Dendritic cell treated with granulocyte-macrophage colony-stimulating factor and Interleukin-4, amounts not matched to agents 40 ng/mL and 50 ng/mL, for 4 days (primary cell): Measurements from ENCODE around the gene TYW1.
A peak's percentile ranks its signal among the peaks of the same experiment; 100 is the strongest.
"Not testable (repeated sequence)": the region's sequence is repeated elsewhere in the genome, so short reads cannot be mapped to it uniquely, and the experiment has no call there.

Experiments
- H3K27ac Mint-ChIP-seq: one replicate; pipeline ENCODE4 v1.8.0; 2022; ENCODE audit warnings: mild to moderate bottlenecking, mixed read lengths
- H3K27me3 Mint-ChIP-seq: one replicate; pipeline ENCODE4 v1.8.0; 2022; ENCODE audit warnings: mild to moderate bottlenecking, mixed read lengths
- H3K36me3 Mint-ChIP-seq: one replicate; pipeline ENCODE4 v1.8.0; 2022; ENCODE audit warnings: low read depth, mixed read lengths
- H3K4me1 Mint-ChIP-seq: one replicate; pipeline ENCODE4 v1.8.0; 2022; ENCODE audit warnings: low read depth, mixed read lengths
- H3K4me3 Mint-ChIP-seq: one replicate; pipeline ENCODE4 v1.8.0; 2022; ENCODE audit warnings: mild to moderate bottlenecking, moderate library complexity, mixed read lengths
- H3K9me3 Mint-ChIP-seq: one replicate; pipeline ENCODE4 v1.8.0; 2022; ENCODE audit warnings: mixed read lengths
- intact Hi-C: fragments of 100-400 bp; cut with micrococcal nuclease; formaldehyde crosslinking; loops from one replicate; pipeline ENCODE4 v1.15.0; 2022

TYW1 gene

GRCh38 chr7:66970310-66970709 is 26.3 kb upstream of the TYW1 start:
- Mint-ChIP-seq H3K4me3 (no peak overlapping the region), H3K27me3 (no peaks in the 10 kb centered on the region), H3K4me1 (no peaks in the 10 kb centered on the region), H3K9me3 (no peaks in the 10 kb centered on the region), H3K36me3 (no peaks in the 10 kb centered on the region), H3K27ac (no peak overlapping the region)
- intact Hi-C loops, result no loop called here

- Mint-ChIP-seq H3K27me3 (no peaks in the 10 kb centered on the region), H3K9me3 (peaks cover 14% of the 10 kb centered on the region), H3K4me3 (no peak overlapping the region), H3K36me3 (no peaks in the 10 kb centered on the region), H3K4me1 (no peaks in the 10 kb centered on the region), H3K27ac (no peak overlapping the region)
- intact Hi-C loops, result no loop called here
These were observed 21.5 kb upstream of the TYW1 start for GRCh38 chr7:66974986-66975590.

GRCh38 chr7:66978312-66978711 is 18.3 kb upstream of the TYW1 start:
- intact Hi-C loops, H3K27ac Mint-ChIP-seq, H3K4me3 Mint-ChIP-seq, H3K27me3 Mint-ChIP-seq, H3K4me1 Mint-ChIP-seq, H3K36me3 Mint-ChIP-seq: not testable (repeated sequence)
- H3K9me3 Mint-ChIP-seq, result peaks cover 23% of the 10 kb centered on the region

GRCh38 chr7:66979013-66979412 is 17.6 kb upstream of the TYW1 start:
- H3K27me3 Mint-ChIP-seq, H3K36me3 Mint-ChIP-seq: not testable (repeated sequence)

GRCh38 chr7:66980336-66980735 is 16.3 kb upstream of the TYW1 start:
- H3K4me3 Mint-ChIP-seq, H3K27me3 Mint-ChIP-seq, H3K36me3 Mint-ChIP-seq, H3K4me1 Mint-ChIP-seq, H3K27ac Mint-ChIP-seq: not testable (repeated sequence)
- intact Hi-C loops, result loop anchor here (10.0 kb wide), 1 partner anchor 56 kb away; the partner anchor contains the start of gene TMEM248
- peaks cover 23% of the 10 kb centered on the region for H3K9me3 Mint-ChIP-seq

More at GRCh38 chr7:66979013-66979412, 17.6 kb upstream of the TYW1 start:
- H3K27ac Mint-ChIP-seq, H3K4me1 Mint-ChIP-seq, intact Hi-C loops, H3K4me3 Mint-ChIP-seq: not testable (repeated sequence)
- peaks cover 23% of the 10 kb centered on the region for H3K9me3 Mint-ChIP-seq

- H3K4me1 Mint-ChIP-seq, H3K27ac Mint-ChIP-seq, H3K9me3 Mint-ChIP-seq, H3K27me3 Mint-ChIP-seq, H3K4me3 Mint-ChIP-seq: not testable (repeated sequence)
- peaks cover 70% of the 10 kb centered on the region for H3K36me3 Mint-ChIP-seq
- intact Hi-C loops, result loop anchor here (10.0 kb wide), 1 partner anchor 65 kb away; the partner anchor contains the start of gene TMEM248
These were observed 7.1 kb upstream of the TYW1 start for GRCh38 chr7:66989552-66989951.

GRCh38 chr7:66994051-66994450 is 2.6 kb upstream of the TYW1 start:
- intact Hi-C loops, H3K27me3 Mint-ChIP-seq, H3K9me3 Mint-ChIP-seq: not testable (repeated sequence)
- H3K4me1 Mint-ChIP-seq, result peaks cover 13% of the 10 kb centered on the region
- H3K4me3 Mint-ChIP-seq, result peak overlapping the region; percentile 95
- H3K27ac Mint-ChIP-seq, result peak overlapping the region; percentile 97
- peaks cover 72% of the 10 kb centered on the region for H3K36me3 Mint-ChIP-seq

- Mint-ChIP-seq H3K27ac (peak overlapping the region; percentile 97), H3K4me1 (peaks cover 13% of the 10 kb centered on the region), H3K36me3 (peaks cover 72% of the 10 kb centered on the region), H3K4me3 (peak overlapping the region; percentile 95)
- intact Hi-C loops, H3K27me3 Mint-ChIP-seq, H3K9me3 Mint-ChIP-seq: not testable (repeated sequence)
These were observed 2.0 kb upstream of the TYW1 start for GRCh38 chr7:66994691-66995049.

- H3K27me3 Mint-ChIP-seq, H3K9me3 Mint-ChIP-seq, intact Hi-C loops: not testable (repeated sequence)
- Mint-ChIP-seq H3K36me3 (peaks cover 71% of the 10 kb centered on the region), H3K27ac (peak within 1 kb of the TSS; percentile 97), H3K4me3 (peak within 1 kb of the TSS; percentile 99), H3K4me1 (peaks cover 13% of the 10 kb centered on the region)
These were observed 1.4 kb upstream of the TYW1 start, which contains the start of gene SBDS for GRCh38 chr7:66995050-66995776. Gene SBDS, minus strand, starts transcription at chr7:66995586. Its CDS starts 169 bp downstream, at chr7:66995417.

GRCh38 chr7:67000601-67001258 is 4.1 kb downstream of the TYW1 start:
- peaks cover 64% of the 10 kb centered on the region for H3K36me3 Mint-ChIP-seq
- H3K4me1 Mint-ChIP-seq, H3K27me3 Mint-ChIP-seq, H3K27ac Mint-ChIP-seq, H3K9me3 Mint-ChIP-seq, H3K4me3 Mint-ChIP-seq, intact Hi-C loops: not testable (repeated sequence)

GRCh38 chr7:67004145-67004544 is 7.5 kb downstream of the TYW1 start:
- H3K4me3 Mint-ChIP-seq, H3K4me1 Mint-ChIP-seq, H3K27me3 Mint-ChIP-seq, H3K27ac Mint-ChIP-seq, intact Hi-C loops, H3K9me3 Mint-ChIP-seq: not testable (repeated sequence)
- peaks cover 83% of the 10 kb centered on the region for H3K36me3 Mint-ChIP-seq

GRCh38 chr7:67006965-67007364 is 10.3 kb downstream of the TYW1 start:
- Mint-ChIP-seq H3K27me3 (no peaks in the 10 kb centered on the region), H3K4me1 (no peaks in the 10 kb centered on the region), H3K4me3 (no peak overlapping the region), H3K36me3 (peaks cover 97% of the 10 kb centered on the region), H3K9me3 (no peaks in the 10 kb centered on the region), H3K27ac (no peak overlapping the region)
- intact Hi-C loops, result no loop called here

GRCh38 chr7:67008260-67008659 is 11.6 kb downstream of the TYW1 start:
- peaks cover 97% of the 10 kb centered on the region for H3K36me3 Mint-ChIP-seq
- no peak overlapping the region for H3K27ac Mint-ChIP-seq
- H3K9me3 Mint-ChIP-seq, result no peaks in the 10 kb centered on the region
- H3K27me3 Mint-ChIP-seq, result no peaks in the 10 kb centered on the region
- H3K4me3 Mint-ChIP-seq, result no peak overlapping the region
- intact Hi-C loops, result no loop called here
- no peaks in the 10 kb centered on the region for H3K4me1 Mint-ChIP-seq

GRCh38 chr7:67009677-67010076 is 13.0 kb downstream of the TYW1 start:
- H3K4me3 Mint-ChIP-seq, H3K9me3 Mint-ChIP-seq, H3K4me1 Mint-ChIP-seq, H3K27ac Mint-ChIP-seq, intact Hi-C loops, H3K27me3 Mint-ChIP-seq: not testable (repeated sequence)
- H3K36me3 Mint-ChIP-seq, result peaks cover 100% of the 10 kb centered on the region
